Measurements from ENCODE around the gene WNT5A.
A peak's percentile ranks its signal among the peaks of the same experiment; 100 is the strongest.
"Not testable (repeated sequence)": the region's sequence is repeated elsewhere in the genome, so short reads cannot be mapped to it uniquely, and the experiment has no call there.

Gene WNT5A

DNA sequence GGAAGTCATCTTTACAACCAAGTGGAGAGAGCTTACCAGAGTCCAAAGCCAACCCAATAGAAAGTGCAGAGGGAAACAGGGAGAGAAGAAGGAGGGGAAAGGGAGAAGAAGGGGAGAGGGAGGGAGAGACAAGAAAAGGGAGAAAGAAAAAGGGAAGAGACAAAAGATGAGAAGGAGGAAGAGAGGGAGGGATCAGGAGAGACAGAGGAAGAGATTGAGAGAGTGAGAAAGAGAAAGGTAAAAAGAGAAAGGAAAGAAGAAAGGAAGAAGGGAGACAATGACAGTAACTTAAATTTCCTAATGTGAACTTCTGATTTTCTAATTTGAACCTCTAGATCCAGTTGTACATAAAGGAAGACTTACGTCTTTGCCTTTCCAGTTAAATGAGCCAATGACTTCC is 20.7 kb upstream of the WNT5A start:
- no peak overlapping the region for H3K4me3 ChIP-seq (ENCODE audit: low read depth, low read length)

DNA sequence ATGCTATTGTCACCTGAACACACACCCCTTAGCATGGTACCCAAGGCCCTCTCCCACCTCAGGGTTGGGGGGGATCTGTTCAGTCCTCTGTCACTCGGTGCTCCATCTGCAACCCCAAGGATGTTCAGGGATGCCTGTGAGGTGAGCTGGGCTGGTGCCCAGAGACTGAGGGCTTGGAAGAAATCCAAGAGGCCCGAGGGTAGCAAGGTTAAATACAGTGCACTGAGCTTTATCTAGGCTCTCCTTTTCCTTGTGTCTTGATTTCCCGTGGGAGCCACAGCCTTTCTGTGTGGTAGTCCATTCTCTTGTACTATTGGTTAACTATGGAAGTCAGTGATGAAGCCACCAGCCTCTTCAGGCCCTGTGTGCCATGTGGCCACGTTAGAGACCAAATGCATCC is 18.7 kb upstream of the WNT5A start:
- H3K4me3 ChIP-seq (ENCODE audit: low read depth, low read length) = no peak overlapping the region

DNA sequence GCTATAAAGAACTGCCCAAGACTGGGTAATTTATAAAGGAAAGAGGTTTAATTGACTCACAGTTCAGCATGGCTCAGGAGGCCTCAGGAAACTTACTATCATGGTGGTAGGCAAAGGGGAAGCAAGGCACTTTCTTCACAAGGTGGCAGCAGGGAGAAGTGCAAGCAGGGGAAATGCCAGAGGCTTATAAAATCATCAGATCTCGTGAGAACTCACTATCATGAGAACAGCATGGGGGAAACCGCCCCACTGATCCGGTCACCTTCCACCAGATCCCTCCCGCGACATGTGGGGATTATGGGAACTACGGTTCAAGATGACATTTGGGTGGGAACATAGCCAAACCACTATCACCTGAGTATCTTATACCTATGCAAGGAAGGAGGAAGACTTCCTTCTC is 18.0 kb upstream of the WNT5A start:
- not testable (repeated sequence) for H3K4me3 ChIP-seq (ENCODE audit: low read depth, low read length)

DNA sequence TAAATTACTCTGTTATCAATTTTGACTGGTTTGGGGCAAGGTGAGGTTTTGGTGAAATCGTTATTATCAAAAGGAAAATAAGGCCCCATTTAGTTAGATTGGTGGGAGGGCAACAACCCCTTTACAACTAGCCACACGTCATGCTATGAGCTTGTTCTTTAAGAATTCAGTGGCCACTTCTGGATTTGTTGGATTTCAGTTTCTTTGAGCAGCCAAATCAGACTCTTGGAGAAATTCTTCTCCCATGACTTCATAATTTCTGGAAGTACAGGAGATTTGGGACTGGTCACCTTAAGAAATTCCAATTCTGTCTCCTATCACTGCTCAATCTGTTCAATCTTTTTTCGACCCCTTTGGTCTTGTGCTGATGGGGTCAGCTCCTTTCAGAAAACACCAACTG is 14.8 kb upstream of the WNT5A start:
- no peak overlapping the region for H3K4me3 ChIP-seq (ENCODE audit: low read depth, low read length)

DNA sequence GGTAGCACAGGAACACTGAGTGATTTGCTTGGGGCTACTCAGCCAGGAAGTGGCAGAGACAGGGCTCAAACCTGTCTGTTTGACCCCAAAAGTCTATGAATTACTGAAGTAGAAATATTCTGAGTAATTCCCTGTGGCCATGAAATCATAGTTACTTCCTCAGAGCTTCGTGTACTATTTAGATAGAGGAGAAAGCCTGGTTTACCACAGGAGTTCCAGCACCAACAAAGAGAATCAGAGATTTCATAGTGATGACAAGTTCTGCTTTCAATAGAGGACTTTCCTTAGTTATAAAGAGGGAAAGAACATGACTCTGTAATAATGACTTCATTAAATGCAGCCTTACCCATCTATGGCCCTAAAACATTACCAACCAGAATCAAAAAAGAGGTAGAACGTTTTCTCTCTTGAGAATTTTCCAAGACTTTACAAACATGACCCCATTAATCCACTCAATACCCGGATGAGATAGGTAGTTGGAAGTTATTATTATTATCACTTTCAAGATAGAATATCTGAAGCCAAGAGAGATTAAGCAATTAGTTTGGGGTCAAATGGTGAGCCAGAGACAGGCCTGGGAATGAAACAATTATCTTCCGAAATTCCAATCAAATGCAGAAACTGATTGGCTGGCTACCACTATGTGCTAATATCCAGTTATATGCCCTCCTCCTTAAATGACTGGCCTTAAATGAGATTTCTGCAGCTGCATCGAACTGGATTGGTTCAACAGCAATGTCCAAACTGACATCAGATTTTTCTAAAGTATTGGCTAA is 13.6 kb upstream of the WNT5A start:
- H3K4me3 ChIP-seq (ENCODE audit: low read depth, low read length) = no peak overlapping the region

DNA sequence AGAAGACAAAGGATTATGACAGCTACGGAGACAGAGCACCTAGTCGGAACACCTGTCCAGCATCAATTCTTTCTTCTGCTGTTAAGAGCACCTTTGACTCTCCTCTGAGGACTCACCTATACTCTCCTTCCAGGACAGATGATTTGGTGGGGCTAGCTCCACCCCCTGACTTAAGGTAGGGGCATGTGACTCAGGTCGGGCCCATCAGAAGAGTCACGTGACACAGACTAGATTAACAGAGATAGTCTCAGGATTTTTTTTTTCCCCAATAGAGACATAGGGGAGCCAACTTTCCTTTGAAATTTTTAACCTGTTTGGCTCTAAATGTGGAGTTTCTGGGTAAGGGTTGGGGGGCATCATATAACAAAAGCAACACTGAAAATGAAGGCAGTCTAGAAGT is 11.4 kb upstream of the WNT5A start:
- H3K4me3 ChIP-seq (ENCODE audit: low read depth, low read length) = no peak overlapping the region

DNA sequence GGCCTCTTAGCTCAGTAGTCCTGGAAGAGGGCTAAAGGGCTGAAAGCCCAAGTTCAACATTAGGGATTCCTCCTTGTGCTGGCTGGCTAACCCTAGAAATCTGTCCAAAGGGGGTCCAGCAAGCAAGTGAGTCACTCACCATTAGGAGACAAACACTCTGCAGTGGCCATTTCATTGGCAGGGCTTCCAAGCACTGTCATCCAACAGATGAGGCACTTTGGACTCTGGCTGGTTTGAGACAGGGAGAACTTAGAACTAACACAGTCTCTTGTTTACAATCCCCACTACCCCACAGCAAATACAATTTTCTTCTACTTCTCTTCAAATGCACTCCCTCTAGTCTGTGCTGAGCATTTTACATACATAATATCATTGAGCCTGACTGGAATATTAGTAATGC is 10.1 kb upstream of the WNT5A start:
- H3K4me3 ChIP-seq (ENCODE audit: low read depth, low read length) = no peak overlapping the region

DNA sequence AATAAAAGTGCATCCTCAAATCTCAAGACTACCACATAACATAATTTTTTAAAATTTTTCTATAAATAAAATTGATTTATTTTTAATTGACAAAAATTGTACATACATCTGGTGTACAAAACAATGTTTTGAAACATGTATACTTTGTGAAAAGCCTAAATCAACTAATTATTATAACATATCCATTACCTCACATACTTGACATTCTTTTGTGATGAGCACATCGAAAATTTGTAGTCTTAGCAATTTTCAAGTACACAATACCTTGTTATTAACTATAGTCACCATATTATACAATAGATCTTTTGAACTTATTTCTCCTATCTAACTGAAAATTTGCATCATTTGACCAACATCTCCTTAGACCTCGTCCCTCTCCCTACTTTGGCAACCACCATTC is 7.9 kb upstream of the WNT5A start:
- H3K4me3 ChIP-seq (ENCODE audit: low read depth, low read length) = no peak overlapping the region

DNA sequence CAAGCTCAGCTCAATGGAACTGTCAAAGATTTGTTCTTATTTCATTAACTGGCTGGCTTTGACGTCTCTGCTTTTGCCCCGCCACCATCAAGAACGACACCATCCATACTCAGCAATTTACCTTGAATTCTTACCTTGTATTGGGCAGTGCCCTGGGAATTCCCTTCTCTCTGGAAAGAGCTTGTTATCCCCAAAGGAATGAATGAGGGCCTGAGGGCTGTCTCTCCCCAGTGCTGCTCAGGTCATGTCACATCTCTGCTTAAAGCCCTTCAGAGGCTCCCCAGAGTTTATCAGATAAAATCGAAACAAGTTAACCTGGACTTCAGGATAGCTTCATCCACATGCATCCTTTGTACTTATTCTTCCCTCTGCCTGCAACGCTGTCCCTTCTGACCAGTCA is 5.9 kb upstream of the WNT5A start:
- H3K4me3 ChIP-seq (ENCODE audit: low read depth, low read length) = no peak overlapping the region

DNA sequence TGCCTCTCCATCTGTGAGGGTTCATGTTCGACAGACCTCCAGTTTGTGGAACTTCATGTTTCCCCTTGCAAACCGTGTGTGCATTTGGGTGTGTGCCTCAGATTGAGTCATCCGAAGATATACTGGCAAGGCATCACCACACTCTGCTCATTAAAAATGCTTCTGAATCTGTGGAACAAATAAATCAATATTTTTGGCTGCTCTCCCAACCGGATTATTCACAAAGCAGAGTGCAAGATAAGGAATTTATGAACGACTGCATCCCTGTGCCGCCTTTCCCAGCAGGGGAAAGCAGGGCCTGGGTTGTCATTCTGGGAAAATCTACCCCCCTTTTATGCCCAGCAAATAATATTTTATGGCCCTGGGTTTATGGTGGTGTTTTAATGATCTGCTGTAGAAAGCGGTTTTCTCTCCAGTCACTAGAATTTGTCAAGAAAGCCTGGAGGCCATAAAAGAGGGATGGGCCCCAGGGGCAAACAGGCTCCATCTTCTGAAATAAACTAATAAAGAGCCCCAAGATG is 4.2 kb upstream of the WNT5A start:
- no peak overlapping the region for H3K4me3 ChIP-seq (ENCODE audit: low read depth, low read length)

DNA sequence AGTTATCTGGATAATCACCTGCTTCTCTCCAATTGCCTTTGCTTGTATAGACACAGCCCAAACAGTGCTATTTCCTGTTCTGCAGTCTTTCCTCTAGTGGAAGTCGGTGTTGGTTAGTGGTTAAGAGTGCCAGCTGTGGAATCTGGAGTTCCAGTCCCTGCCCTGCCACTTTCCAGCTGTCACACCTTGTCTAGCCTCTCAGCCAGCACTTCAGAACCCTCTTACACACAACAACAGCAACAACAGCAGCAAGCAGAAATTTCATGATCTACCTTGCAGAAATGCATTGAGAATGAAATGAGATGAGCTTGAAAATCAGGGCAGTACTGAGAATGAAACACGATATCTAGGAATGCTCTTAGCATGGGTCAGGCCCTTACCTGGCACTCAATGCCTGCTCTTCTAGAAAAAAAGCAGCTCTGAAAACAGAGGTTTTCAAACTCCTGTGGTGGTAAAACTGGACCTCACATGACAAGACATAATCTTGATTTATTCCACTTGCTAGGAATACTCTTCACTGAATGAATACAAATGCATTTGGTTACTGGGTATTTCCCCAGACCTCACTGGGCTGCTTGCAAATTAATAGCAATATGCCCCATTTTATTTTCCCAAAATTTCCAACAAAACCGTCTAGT is 3.3 kb upstream of the WNT5A start:
- no peak overlapping the region for H3K4me3 ChIP-seq (ENCODE audit: low read depth, low read length)

DNA sequence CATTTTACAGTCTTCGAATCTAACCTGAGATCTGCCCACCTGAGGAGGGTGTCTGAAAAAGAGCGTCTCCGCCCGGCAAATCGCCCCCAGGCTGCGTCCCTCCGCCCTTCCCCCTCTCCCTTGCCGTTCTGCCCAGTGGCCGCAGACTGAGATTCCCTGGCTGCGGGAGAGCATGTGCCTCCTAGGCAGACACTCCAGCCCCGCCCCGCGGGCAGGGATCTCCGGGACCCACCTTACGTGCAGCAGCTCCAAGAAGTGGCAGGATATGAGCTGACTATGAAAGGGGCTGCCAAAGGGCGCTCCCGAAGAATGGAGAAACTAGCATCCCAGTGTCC is 2.7 kb upstream of the WNT5A start:
- peak overlapping the region; percentile 69 for H3K4me3 ChIP-seq (ENCODE audit: low read depth, low read length)

DNA sequence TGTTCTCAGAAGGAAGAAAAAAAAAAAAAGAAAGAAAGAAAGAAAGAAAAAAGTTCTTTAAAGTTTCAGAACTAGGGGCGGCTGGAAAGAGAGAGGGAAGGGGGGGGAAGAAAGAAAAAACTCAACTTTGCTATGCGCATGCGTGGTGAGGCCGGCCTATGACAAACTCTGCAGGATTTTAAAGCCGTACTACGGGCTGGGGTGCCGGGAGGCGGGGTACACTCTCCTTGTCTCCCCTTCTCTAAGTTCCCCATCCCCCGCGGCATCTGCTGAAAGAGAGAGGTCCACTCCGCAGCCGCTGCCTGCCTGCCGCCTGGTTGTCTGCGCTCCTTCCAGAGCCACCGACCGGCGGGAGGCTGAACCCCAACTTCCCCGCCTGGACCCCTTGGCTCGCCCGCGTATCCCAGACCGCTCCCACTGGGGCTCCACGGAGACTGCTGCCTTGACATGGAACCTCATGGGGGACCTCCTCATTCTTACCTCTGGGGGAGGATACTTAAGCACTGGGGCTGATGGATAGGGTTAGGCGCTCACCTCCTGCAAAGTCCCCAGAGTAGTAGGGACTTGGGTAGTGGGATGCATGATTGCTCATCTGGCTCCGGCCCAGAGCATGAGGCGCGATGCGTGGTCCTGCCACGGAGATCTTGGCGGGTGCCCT is 1.4 kb upstream of the WNT5A start:
- peak overlapping the region; percentile 69 for H3K4me3 ChIP-seq (ENCODE audit: low read depth, low read length)

DNA sequence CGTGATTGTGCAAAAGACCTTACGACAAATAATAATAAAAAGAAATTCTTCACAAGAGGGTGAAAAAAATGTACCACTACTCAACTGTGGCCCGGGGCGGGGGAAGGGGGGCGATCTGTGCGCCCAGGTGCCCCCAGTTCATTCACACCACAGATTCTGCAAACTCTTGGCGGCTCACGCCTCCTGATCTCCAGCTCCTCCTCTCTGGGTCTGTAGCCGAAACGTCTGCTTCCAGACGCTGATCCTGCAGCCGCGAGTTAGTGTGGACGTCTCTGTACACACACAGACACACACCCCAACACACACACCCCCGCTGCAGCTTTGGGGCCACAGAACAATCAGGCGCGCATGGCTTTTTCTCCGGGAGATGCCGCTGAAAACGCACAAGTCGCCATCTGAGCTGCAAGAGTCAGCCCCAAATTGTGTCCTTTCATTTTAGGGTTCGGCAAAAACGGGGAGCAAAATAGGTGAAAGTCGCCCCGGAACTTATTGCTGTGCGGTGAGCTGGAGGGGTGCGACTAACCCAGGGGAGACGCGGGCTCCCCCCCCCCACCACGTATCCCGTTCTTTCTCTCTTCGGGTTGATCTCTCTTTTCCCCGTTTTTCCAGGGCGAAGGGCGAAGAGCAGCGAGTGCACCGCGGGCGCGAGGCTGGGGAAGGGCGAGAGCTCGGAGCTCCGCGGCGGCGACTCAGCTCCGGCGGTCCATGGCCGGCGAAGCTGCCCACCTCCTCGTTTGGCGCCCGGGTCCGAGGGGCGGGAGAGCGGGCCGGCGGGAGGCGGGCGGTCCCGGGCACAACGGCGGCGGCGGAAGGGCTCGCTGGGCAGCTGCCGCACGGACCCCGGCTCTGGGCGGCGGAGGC is 505 bp upstream of the WNT5A start:
- H3K4me3 ChIP-seq (ENCODE audit: low read depth, low read length) = peak overlapping the region; percentile 69

DNA sequence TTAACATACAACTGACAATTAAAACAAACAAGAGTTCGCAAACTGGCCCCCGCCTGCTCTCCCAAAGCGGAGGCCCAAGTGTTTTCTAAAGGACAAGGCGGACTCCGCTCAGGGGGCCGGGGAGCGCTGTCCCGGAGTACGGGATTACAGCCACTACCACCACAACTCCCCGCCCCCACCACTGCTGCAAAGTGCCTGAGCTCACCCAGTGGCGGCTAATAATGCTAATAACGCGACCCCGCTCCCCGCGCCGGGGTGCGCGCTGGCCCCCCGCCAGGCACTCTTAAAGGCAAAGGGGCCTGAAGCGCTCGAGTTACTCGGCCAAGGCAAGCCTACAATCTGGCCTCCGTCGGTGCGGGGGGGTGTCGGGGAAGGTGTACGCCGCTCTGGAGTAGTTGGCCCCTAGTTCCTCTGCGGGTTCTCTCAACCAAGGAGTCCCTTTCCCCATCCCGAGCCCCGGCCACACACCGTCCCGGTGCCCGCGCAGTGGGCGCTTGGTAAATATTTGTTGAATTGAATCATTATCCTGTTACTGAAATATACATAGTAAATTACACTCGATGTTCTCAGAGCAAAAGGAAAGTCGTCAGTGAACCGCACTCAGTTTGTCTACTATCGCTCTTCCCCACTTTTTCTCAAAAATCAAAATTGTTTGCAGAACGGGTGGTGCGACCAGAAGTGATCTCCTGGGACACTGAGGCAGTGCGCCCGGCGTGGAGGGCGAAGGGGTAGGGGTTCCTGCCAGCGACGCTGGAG is 827 bp downstream of the WNT5A start:
- peak overlapping the region; percentile 69 for H3K4me3 ChIP-seq (ENCODE audit: low read depth, low read length)

DNA sequence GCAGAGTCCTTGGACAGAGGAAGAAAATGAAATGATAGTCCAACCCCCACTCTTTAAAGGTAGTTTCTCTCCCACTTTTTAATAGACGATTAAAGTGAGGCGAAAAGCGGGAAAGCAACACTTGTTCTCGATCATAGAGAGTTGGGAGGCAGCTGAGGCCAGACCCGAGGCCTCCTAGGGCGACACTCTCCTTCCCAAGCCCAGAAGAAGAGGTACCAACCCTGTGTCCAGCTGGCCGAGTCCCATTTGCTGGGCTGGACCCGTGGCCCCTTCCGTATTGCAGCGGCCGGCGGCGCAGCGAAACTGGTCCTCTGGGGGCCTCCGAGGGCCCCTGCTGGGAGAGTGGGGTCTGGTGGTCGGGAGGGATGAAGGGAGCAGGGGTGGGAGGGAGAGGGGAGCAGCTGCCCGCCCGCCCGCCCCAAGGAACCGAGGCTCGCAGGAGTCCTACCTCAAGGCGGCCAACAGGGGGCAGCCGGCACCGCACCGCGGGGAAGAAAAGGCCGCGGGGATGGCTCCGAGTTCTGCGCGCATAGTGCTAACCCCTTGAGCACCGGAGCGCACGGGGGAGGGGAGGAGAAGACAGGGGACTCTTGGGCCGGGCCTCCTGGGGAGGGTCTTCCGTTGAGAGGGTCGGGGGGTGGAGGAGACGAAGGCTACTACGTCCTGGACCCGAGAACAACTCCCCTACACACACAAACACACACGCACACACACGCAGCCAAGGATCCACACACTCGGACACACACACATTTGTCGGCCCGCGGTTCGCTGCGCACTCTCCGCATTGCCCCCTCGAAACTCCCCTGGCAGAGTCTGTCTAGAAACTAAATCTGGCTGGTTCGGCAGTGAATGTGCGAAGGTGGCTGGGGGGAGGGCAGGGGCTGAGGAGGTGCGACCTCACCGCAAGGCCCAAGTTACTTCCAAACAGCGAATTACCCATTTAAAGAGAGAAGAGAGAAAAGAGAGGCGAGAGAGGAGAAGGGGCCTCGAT is 2.0 kb downstream of the WNT5A start:
- H3K4me3 ChIP-seq (ENCODE audit: low read depth, low read length) = peak overlapping the region; percentile 69

DNA sequence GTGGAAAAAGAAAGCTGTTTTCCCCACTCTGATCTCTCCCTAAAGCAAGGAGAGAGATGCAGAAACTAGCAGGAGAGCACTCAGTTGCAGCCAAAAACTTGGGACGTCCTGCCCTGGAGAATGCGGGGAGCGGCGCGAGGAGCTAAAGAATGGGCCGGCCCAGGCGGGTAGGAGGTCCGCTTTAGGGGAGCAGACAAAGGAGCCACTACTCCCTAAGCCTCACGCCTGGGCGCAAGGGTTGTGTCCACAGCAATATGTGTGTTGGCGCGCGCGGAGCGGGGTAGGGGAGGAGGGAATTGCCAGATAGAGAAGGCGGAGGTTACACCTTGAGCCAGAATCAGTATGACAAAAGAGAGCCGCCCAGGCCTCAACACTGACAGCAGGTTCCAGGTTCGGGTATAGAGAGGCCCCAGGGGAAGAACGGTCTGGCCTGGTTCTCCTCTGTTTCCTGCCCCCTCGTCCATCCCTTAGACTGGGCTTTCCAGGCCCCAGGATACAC is 2.9 kb downstream of the WNT5A start:
- H3K4me3 ChIP-seq (ENCODE audit: low read depth, low read length) = no peak overlapping the region

DNA sequence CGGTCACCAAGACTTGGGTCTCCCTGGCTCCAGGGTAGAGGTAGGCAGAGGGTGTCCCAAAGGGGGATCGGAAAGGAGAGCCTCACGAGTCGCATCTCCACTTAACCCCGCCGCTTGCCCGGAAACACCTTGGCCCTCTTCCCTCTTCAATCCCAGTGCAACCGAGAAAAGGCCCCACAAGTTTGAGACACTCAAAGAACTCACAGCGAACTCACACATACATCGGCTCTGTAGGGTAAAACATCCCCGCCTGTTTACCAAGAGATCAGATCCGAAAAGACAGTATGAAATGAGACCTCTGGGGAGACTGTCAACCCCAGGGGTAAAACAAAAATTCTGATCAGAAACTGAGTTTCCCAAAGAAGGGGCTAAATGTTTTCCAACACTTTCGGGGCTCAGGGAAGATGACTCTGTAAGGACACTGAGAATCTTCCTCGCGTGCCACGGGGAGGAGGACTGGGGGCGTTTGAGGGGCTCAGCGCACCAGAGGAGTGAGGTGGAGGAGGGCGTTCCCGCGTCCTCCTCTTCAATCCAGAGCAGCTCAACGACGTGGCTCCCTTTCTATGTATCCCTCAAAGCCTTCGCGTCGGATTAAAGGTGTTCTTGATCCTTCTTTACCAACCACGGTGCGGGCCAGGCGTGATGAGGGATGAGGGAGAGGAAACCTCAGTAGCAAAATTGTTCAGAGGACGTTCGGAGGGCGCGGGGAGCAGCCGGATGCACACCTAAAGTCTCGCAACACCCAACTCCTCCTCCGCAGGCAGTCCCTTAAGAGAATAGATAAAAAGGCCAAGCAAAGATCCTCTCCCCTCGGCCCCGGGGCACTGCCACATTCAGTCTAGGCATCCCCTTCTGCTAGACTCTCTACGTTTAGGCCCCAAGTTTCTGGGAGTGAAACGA is 3.7 kb downstream of the WNT5A start:
- H3K4me3 ChIP-seq (ENCODE audit: low read depth, low read length) = no peak overlapping the region

Data from iPS-11a (cell line).